Gastroesophageal sphincter (tissue), 4 donors: ENCODE measurements around the gene ELMO1. TPM values are rescaled to one million over a fixed set of nuclear protein-coding genes. Genes with fewer than 3 reads are reported as not detected.

ENCODE experiments used
- ATAC-seq: fragments of 150-250 bp; one replicate; pipeline ENCODE4 v1.9.1; 2016; ENCODE audit warnings: mild to moderate bottlenecking, moderate library complexity
- H3K27ac ChIP-seq, 4 donors: fragments of 200-600 bp; sonication (generic) in 3 of 4; 1 replicate in 3 of 4; 2 replicates in 1 of 4; pipeline ENCODE4 v1.5.1; 2016 to 2019
- H3K27me3 ChIP-seq: fragments of 200-600 bp; sonication (generic); one replicate; pipeline ENCODE4 v1.5.1; 2019
- H3K36me3 ChIP-seq, 2 donors: fragments of 200-600 bp; sonication (generic); one replicate each; pipeline ENCODE4 v1.5.1; 2019; ENCODE audit warnings: control low read depth in 1 of 2
- H3K4me1 ChIP-seq, 3 donors: fragments of 200-600 bp; sonication (generic); 1 replicate in 2 of 3; 2 replicates in 1 of 3; pipeline ENCODE4 v1.5.1; 2016 to 2019; ENCODE audit warnings: control low read depth in 2 of 3
- H3K4me3 ChIP-seq, 2 donors: fragments of 200-600 bp; sonication (generic); one replicate each; pipeline ENCODE4 v1.5.1; 2019; ENCODE audit warnings: mild to moderate bottlenecking in 1 of 2, moderate library complexity in 1 of 2
- H3K9me3 ChIP-seq, 3 donors: fragments of 200-600 bp; sonication (generic); one replicate each; pipeline ENCODE4 v1.5.1; 2017 to 2019; ENCODE audit warnings: control low read depth in 2 of 3
- EP300 ChIP-seq: sonication (generic); formaldehyde crosslinking; IDR thresholded peaks from one replicate; pipeline ENCODE4 v1.6.1; 2017; ENCODE audit warnings: antibody characterized with exemption, mild to moderate bottlenecking
- POLR2A ChIP-seq, 2 donors: fragments of 450-650 bp; IDR thresholded peaks; one replicate each; pipeline ENCODE4 v1.6.1; 2017; ENCODE audit warnings: antibody characterized with exemption in 2 of 2, mild to moderate bottlenecking in 2 of 2, moderate library complexity in 1 of 2
- POLR2AphosphoS5 ChIP-seq: sonication (generic); formaldehyde crosslinking; IDR thresholded peaks from one replicate; pipeline ENCODE4 v1.6.1; 2017; ENCODE audit warnings: antibody characterized with exemption
- WGBS, 2 donors: methylation state at CpG; one replicate each; pipeline ENCODE4 v1.1.5; 2018; ENCODE audit warnings: low coverage in 1 of 2; 5-methylcytosine and 5-hydroxymethylcytosine counted together
- total RNA-seq, 4 donors: library from RNA; depleted of rRNA; stranded (reverse); fragments of >200 nt; gene quantifications; one replicate each; pipeline ENCODE4 v1.1.0, GENCODE V29; 2016
- TF ChIP-seq, protein P1 (sequence below), 4 experiments: fragments of 200-600 bp in 2 of 4; fragments of 450-650 bp in 2 of 4; sonication (generic) in 1 of 4; IDR thresholded peaks; one replicate each; pipeline ENCODE4 v1.5.1; 2017 to 2019; ENCODE audit warnings: antibody characterized with exemption in 4 of 4, mild to moderate bottlenecking in 2 of 4, moderate library complexity in 2 of 4

Gene ELMO1
- total RNA-seq, 4 donors from 2014 or later, result 22.1 to 54.0 (median 42.7) TPM

DNA sequence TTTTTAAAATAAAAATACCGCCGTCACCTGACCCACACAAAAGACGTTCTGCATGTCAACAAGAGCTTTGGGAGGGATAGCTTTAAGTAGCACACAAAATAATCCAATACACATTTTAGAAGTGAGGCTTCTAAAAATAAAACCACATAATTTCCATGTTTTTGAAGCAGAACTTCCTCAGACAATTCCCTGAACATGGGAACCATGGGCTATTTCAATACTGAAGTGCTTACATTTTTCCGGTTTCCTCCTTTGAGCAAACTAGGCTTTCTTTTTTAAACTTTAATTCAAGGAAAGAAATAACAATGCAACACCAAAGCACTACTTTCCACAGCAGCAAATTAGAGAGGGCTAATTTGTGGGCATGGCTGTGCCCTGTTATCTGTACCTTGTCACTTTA is 59.9 kb downstream of the ELMO1 start:
- WGBS, 2 donors, result 65 to 76% methylated on average over 4 of the region's 4 CpGs
- TF ChIP-seq EP300, result no peak

DNA sequence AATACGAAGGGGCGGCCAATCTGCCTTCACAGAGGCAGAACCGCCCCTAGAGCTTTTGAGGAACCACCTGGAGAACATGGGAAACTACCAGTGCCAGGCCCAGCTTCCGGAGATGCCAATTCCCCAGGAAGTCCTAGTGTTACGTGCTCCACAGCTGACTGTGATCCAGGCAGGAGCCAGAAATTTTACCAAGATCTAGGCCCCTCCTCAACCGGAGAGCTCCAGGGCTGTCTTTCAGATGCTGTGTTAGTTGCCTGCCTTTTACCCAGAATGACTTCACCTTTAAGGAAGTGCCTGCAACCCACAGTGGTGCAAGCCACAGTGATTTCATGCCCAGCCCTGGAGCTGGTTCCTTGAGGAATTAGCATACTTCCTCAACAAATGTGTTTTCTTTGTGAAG is 62.9 kb downstream of the ELMO1 start:
- peak overlapping the region in 3 of 4 donors; percentile 19 to 63 (median 35) for H3K27ac ChIP-seq
- TF ChIP-seq, protein P1, sequence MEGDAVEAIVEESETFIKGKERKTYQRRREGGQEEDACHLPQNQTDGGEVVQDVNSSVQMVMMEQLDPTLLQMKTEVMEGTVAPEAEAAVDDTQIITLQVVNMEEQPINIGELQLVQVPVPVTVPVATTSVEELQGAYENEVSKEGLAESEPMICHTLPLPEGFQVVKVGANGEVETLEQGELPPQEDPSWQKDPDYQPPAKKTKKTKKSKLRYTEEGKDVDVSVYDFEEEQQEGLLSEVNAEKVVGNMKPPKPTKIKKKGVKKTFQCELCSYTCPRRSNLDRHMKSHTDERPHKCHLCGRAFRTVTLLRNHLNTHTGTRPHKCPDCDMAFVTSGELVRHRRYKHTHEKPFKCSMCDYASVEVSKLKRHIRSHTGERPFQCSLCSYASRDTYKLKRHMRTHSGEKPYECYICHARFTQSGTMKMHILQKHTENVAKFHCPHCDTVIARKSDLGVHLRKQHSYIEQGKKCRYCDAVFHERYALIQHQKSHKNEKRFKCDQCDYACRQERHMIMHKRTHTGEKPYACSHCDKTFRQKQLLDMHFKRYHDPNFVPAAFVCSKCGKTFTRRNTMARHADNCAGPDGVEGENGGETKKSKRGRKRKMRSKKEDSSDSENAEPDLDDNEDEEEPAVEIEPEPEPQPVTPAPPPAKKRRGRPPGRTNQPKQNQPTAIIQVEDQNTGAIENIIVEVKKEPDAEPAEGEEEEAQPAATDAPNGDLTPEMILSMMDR (IDR thresholded peaks at IDR 0.05), result no peak
- TF ChIP-seq POLR2A (IDR thresholded peaks at IDR 0.05) (no peak), EP300 (no peak), POLR2AphosphoS5 (no peak)
- peak; percentile 69 for ATAC-seq
- H3K27me3 ChIP-seq, result no peaks in the 10 kb centered on the region
- no peak overlapping the region for H3K4me3 ChIP-seq
- no peaks in the 10 kb centered on the region for H3K36me3 ChIP-seq
- WGBS, 2 donors, result 81% methylated on average over 5 of the region's 6 CpGs; no CpG with 5 or more reads in 1 of the 2 donors
- peaks cover 0 to 26% (median 0%) of the 10 kb centered on the region in 3 donors for H3K4me1 ChIP-seq
- H3K9me3 ChIP-seq, result no peaks in the 10 kb centered on the region

More for the DNA sequence above, 59.9 kb downstream of the ELMO1 start:
- peaks cover 0 to 32% (median 0%) of the 10 kb centered on the region in 3 donors for H3K4me1 ChIP-seq
- H3K27me3 ChIP-seq, result no peaks in the 10 kb centered on the region
- no peaks in the 10 kb centered on the region for H3K9me3 ChIP-seq
- no peak for ATAC-seq
- no peak overlapping the region for H3K4me3 ChIP-seq
- H3K36me3 ChIP-seq, result no peaks in the 10 kb centered on the region
- peak overlapping the region in 1 of 4 donors; percentile 7 for H3K27ac ChIP-seq

DNA sequence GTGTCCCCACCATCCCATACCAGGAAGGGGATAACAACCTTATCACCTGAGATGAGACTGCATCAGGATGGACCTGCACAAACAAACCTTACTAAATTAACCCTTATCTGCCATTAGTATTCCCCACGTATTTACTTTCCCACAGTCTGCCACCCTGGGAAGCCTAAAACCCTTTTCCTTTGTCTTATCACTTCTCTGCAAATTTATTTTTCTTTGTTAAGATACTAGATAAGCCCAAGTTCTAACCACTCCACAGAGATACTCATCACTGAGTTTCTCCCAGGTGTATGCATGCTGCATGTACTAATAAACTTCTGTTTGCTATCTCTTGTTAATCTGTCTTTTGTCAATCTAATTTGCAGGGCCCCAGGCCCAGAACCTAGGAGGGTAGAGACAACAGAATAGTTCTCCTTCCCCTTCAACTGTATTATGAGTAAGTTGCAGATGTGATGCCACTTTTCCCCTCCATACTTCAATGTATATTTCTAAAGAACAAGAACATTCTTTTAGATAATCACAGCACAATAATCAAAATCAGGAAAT is 66.0 kb downstream of the ELMO1 start:
- 50 to 100% methylated on average over 1 of the region's 1 CpG for WGBS, 2 donors
- Histone ChIP-seq H3K36me3 (no peaks in the 10 kb centered on the region), H3K27me3 (no peaks in the 10 kb centered on the region), H3K4me1 (peaks cover 0 to 16% (median 0%) of the 10 kb centered on the region in 3 donors), H3K27ac (no peak overlapping the region), H3K9me3 (no peaks in the 10 kb centered on the region), H3K4me3 (no peak overlapping the region)
- TF ChIP-seq POLR2A (IDR thresholded peaks at IDR 0.05) (no peak), EP300 (no peak), POLR2AphosphoS5 (no peak)
- TF ChIP-seq, protein P1 (IDR thresholded peaks at IDR 0.05), result no peak
- ATAC-seq, result no peak

DNA sequence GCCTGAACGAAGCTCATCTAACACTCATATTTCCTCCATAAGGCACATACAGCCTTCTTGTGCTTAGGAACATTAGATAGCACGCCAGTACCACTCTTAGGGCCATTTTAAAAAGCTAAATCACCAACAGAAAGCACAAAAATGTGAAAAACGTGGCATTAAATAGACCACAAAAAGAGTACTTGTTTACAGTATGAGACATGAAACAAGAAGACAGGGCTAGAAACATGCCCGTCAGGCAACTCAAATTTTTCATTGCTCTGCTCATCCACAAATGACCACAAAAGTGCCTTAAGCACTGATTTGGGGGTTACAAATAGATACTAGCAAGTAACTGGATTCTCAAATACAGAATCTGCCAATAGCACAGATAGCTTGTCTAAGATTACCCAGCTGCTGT is 67.8 kb downstream of the ELMO1 start:
- H3K36me3 ChIP-seq, result no peaks in the 10 kb centered on the region
- 66 to 78% methylated on average over 2 to 4 of the region's 4 CpGs for WGBS, 2 donors
- TF ChIP-seq EP300 (no peak), POLR2AphosphoS5 (no peak)
- peaks cover 0 to 11% (median 0%) of the 10 kb centered on the region in 3 donors for H3K9me3 ChIP-seq
- no peak overlapping the region for H3K27ac ChIP-seq
- peaks cover 0 to 8% (median 0%) of the 10 kb centered on the region in 3 donors for H3K4me1 ChIP-seq
- H3K27me3 ChIP-seq, result no peaks in the 10 kb centered on the region
- no peak overlapping the region for H3K4me3 ChIP-seq
- ATAC-seq, result no peak

DNA sequence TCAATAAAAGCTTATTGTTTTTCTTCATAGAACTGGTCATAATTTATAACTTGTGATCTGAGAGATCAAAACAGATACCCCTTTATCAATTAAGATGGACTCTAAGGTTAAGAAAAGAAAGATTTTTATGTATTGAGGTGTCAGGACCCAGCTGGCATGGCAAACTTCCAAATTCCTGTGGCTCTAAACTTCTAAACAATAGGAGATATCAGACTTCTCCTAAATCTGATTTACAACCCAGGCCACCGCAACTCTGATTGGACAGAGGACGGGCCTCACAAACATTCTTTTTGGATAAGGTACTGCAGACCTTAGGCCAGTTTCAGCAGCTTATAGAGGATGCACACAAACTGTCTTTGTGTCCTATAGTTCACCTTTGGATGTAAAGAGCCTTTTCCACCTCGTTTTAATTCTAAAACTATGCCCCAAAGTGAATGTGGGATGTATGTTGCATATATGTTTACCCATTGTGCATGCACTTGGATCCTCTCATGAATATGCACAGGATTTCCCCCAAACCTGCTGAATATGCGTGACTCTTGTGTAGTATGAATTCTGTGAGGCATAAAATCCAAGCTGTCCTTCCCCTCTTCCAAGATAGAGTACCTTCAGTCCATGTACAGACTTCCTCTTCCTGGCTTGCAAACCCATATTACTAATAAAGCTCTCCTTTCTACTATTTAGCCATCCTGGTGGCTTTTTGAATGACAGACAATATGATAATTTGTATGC is 69.0 kb downstream of the ELMO1 start:
- no peaks in the 10 kb centered on the region for H3K27me3 ChIP-seq
- TF ChIP-seq, protein P1 (IDR thresholded peaks at IDR 0.05), result no peak
- no peak for TF ChIP-seq POLR2AphosphoS5
- TF ChIP-seq EP300, result no peak
- H3K4me1 ChIP-seq, result no peaks in the 10 kb centered on the region
- no peak overlapping the region for H3K27ac ChIP-seq
- peaks cover 0 to 16% (median 0%) of the 10 kb centered on the region in 3 donors for H3K9me3 ChIP-seq
- 74 to 85% methylated on average over 4 of the region's 4 CpGs for WGBS, 2 donors
- no peaks in the 10 kb centered on the region for H3K36me3 ChIP-seq
- no peak overlapping the region for H3K4me3 ChIP-seq
- no peak for ATAC-seq

DNA sequence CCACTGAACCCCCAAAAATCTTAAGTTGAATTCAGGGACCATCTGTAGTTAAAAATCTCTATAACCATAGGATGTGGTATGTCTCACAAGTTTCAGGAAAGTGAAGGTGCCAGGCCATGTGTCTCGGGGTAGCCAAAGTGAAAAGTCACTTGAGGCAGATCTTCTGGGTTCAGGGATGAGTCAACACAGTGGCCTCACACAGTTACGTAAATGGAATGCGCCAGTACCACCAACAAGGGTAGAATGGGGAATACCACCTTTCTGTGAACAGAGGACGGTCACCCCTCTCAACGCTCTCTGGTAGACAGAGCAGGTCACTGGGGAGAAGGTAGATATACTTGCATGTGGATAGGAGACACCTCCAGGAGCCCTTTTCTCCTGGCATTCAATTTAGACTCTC is 71.4 kb downstream of the ELMO1 start:
- TF ChIP-seq, protein P1 (IDR thresholded peaks at IDR 0.05), result no peak
- TF ChIP-seq POLR2AphosphoS5 (no peak), EP300 (no peak), POLR2A (IDR thresholded peaks at IDR 0.05) (no peak)
- peaks cover 0 to 16% (median 0%) of the 10 kb centered on the region in 3 donors for H3K9me3 ChIP-seq
- no peaks in the 10 kb centered on the region for H3K4me1 ChIP-seq
- no peak overlapping the region for H3K4me3 ChIP-seq
- H3K36me3 ChIP-seq, result no peaks in the 10 kb centered on the region
- ATAC-seq, result no peak
- H3K27me3 ChIP-seq, result no peaks in the 10 kb centered on the region
- WGBS, 2 donors, result 97% methylated on average over 4 of the region's 5 CpGs; no CpG with 5 or more reads in 1 of the 2 donors
- no peak overlapping the region for H3K27ac ChIP-seq
